MM.1S (cell line): ENCODE data around the gene CBFA2T3.
"Not testable (repeated sequence)": the region's sequence is repeated elsewhere in the genome, so short reads cannot be mapped to it uniquely, and the experiment has no call there.

Experiments used
- DNase-seq: peaks from one replicate; pipeline ENCODE4 v3.0.0-alpha.2; 2015
- H2AFZ ChIP-seq: fragments of 300-600 bp; sonication (generic); 2 replicates; pipeline ENCODE4 v1.6.0; 2016; ENCODE audit warnings: antibody characterized with exemption, low read length
- H3F3A ChIP-seq: fragments of 300-600 bp; sonication (generic); 2 replicates; pipeline ENCODE4 v1.6.1; 2016; ENCODE audit warnings: mild to moderate bottlenecking, antibody characterized with exemption, low read length, moderate library complexity, mixed read lengths; ENCODE audit not compliant: insufficient read depth
- H3K27ac ChIP-seq: fragments of 300-600 bp; sonication (generic); 2 replicates; pipeline ENCODE4 v1.5.1; 2016; ENCODE audit warnings: mild to moderate bottlenecking, low read length
- H3K27me3 ChIP-seq: fragments of 300-600 bp; sonication (generic); replicated peaks from 2 replicates; pipeline ENCODE4 v1.6.0; 2016; ENCODE audit warnings: low read length; ENCODE audit not compliant: insufficient read depth
- H3K36me3 ChIP-seq: fragments of 300-600 bp; sonication (generic); replicated peaks from 2 replicates; pipeline ENCODE4 v1.6.1; 2016; ENCODE audit warnings: mild to moderate bottlenecking, low read length, mixed read lengths; ENCODE audit not compliant: insufficient read depth
- H3K4me1 ChIP-seq: fragments of 300-600 bp; sonication (generic); 2 replicates; pipeline ENCODE4 v1.6.1; 2016; ENCODE audit warnings: low read length, mixed read lengths
- H3K4me2 ChIP-seq: fragments of 300-600 bp; sonication (generic); 2 replicates; pipeline ENCODE4 v1.6.0; 2016; ENCODE audit warnings: low read depth, low read length
- H3K4me3 ChIP-seq: fragments of 300-600 bp; sonication (generic); 2 replicates; pipeline ENCODE4 v1.5.1; 2016; ENCODE audit warnings: low read length, mixed read lengths
- H3K79me2 ChIP-seq: fragments of 300-600 bp; sonication (generic); 2 replicates; pipeline ENCODE4 v1.6.1; 2016; ENCODE audit warnings: mixed run types, low read length, mixed read lengths
- H3K9ac ChIP-seq: fragments of 300-600 bp; sonication (generic); 2 replicates; pipeline ENCODE4 v1.6.1; 2016; ENCODE audit warnings: low read length, mixed read lengths
- H3K9me2 ChIP-seq: fragments of 300-600 bp; sonication (generic); replicated peaks from 2 replicates; pipeline ENCODE4 v1.6.1; 2016; ENCODE audit warnings: mild to moderate bottlenecking, low read length, mixed read lengths; ENCODE audit not compliant: insufficient read depth
- H3K9me3 ChIP-seq: fragments of 300-600 bp; sonication (generic); replicated peaks from 2 replicates; pipeline ENCODE4 v1.6.1; 2016; ENCODE audit warnings: mild to moderate bottlenecking, low read length, mixed read lengths; ENCODE audit not compliant: insufficient read depth
- H4K20me1 ChIP-seq: fragments of 300-600 bp; sonication (generic); 2 replicates; pipeline ENCODE4 v1.6.1; 2016; ENCODE audit warnings: mild to moderate bottlenecking, low read length, moderate library complexity, mixed read lengths; ENCODE audit not compliant: insufficient read depth
- EZH2 ChIP-seq: fragments of 300-600 bp; sonication (generic); optimal IDR thresholded peaks from 2 replicates; pipeline ENCODE3; 2017; ENCODE audit warnings: low read depth, mild to moderate bottlenecking, antibody characterized with exemption, low read length, mixed read lengths
- EZH2phosphoT487 ChIP-seq: fragments of 300-600 bp; sonication (generic); IDR thresholded peaks from 2 replicates; pipeline ENCODE4 v1.6.1; 2018; ENCODE audit warnings: antibody characterized with exemption, low read length
- TF ChIP-seq, protein P1 (sequence below): fragments of 300-600 bp; sonication (generic); IDR thresholded peaks from 2 replicates; pipeline ENCODE4 v1.5.1; 2016; ENCODE audit warnings: antibody characterized with exemption, low read length, mixed read lengths

The CBFA2T3 gene

DNA sequence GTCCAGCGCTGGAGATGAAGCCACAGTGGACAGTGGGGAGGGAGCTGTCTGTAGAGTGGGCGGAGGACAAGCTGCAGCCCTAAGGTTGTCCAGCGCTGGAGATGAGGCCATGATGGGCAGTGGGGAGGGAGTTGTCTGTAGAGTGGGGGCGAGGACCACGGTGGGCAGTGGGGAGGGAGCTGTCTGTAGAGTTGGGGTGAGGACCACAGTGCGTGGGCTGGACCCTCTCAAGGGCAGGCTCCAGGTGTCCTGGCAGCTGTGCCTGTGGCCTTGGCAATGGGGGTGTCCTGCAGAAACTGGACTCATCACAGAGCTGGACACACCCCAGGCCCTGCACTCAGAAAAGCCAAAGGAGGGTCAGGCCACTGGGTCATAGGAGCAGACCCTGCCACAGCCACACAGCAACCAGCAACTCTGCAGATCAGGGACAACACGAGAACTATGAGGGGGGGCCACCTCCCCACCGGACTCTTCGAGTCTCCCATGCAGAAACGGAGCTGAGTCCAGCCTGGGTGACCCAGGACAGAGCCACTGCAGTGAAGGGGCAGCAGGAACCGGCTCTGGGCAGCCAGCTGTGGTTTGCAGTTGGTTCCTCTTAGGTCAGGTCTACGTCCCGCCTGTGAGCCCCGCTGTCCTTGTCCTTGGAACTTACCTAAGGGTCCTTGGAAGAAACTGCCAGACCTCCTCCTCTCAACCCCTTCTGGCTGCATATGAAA, 33.4 kb upstream of the CBFA2T3 start:
- Histone ChIP-seq H3K9ac (no peak overlapping the region), H3K9me3 (no peaks in the 10 kb centered on the region), H3K4me3 (no peak overlapping the region), H3K4me1 (no peaks in the 10 kb centered on the region), H3K27ac (no peak overlapping the region), H3K4me2 (no peak overlapping the region), H3K27me3 (peaks cover 15% of the 10 kb centered on the region), H3K79me2 (no peaks in the 10 kb centered on the region), H3F3A (no peaks in the 10 kb centered on the region), H2AFZ (no peak overlapping the region), H3K9me2 (no peaks in the 10 kb centered on the region), H3K36me3 (no peaks in the 10 kb centered on the region), H4K20me1 (no peaks in the 10 kb centered on the region)
- TF ChIP-seq EZH2phosphoT487 = no peak
- TF ChIP-seq, protein P1, sequence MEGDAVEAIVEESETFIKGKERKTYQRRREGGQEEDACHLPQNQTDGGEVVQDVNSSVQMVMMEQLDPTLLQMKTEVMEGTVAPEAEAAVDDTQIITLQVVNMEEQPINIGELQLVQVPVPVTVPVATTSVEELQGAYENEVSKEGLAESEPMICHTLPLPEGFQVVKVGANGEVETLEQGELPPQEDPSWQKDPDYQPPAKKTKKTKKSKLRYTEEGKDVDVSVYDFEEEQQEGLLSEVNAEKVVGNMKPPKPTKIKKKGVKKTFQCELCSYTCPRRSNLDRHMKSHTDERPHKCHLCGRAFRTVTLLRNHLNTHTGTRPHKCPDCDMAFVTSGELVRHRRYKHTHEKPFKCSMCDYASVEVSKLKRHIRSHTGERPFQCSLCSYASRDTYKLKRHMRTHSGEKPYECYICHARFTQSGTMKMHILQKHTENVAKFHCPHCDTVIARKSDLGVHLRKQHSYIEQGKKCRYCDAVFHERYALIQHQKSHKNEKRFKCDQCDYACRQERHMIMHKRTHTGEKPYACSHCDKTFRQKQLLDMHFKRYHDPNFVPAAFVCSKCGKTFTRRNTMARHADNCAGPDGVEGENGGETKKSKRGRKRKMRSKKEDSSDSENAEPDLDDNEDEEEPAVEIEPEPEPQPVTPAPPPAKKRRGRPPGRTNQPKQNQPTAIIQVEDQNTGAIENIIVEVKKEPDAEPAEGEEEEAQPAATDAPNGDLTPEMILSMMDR = no peak
- no peak for TF ChIP-seq EZH2
- DNase-seq = no peak

DNA sequence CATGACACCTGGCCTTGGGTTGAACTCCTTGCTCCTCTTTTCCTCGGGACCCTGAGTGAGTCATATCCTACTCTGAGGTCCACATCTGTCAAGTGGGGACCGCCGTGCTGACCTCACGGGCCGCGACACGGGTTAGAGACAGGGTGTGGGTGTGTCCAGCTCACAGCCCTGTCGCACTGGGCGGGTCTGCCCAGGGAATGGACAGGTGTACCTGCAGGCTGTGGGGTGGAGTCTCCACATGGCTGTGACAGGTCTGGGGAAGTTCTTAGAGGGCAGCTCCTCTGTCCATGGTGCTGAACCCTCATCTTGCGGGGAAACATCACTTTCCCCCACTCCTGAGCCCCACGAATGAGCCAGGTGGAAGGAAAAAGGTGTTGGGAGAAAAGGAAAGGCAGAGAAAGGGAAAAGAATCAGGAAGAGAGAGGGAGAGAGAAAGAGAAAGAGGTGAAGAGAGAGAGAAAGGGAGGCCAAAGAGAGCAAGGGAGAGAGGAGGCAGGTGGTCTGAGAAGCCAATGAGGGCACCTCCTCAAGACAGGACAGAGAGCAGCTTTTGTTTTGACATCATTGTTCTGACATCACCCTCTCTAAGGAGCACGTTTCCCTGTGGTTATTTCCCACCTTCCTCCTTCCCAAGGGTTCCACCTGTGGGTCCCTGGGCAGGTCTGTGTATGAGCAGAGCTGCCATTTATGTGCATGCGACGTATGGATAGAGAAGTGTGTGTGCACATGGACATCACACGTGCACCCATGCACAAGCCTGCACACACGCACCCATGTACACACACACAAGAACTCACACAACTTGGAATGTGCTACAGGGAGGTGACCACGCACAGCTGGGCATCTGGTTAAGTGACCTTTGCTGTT, 32.6 kb upstream of the CBFA2T3 start:
- Histone ChIP-seq H3K9ac (no peak overlapping the region), H3K79me2 (no peaks in the 10 kb centered on the region), H3K36me3 (no peaks in the 10 kb centered on the region), H3K27me3 (peaks cover 16% of the 10 kb centered on the region), H3K27ac (no peak overlapping the region), H3K9me2 (no peaks in the 10 kb centered on the region), H3K4me3 (no peak overlapping the region), H2AFZ (no peak overlapping the region), H3K9me3 (no peaks in the 10 kb centered on the region), H3K4me2 (no peak overlapping the region), H4K20me1 (no peaks in the 10 kb centered on the region), H3F3A (no peaks in the 10 kb centered on the region), H3K4me1 (no peaks in the 10 kb centered on the region)
- TF ChIP-seq, protein P1 = no peak
- no peak for TF ChIP-seq EZH2
- TF ChIP-seq EZH2phosphoT487 = no peak
- DNase-seq = peak; percentile 36

DNA sequence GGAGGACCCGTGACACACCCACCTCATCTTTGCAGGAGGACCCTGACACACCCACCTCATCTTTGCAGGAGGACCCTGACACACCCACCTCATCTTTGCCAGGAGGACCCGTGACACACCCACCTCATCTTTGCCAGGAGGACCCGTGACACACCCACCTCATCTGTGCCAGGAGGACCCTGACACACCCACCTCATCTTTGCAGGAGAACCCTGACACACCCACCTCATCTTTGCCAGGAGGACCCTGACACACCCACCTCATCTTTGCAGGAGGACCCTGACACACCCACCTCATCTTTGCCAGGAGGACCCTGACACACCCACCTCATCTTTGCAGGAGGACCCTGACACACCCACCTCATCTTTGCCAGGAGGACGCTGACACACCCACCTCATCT, 31.8 kb upstream of the CBFA2T3 start:
- not testable (repeated sequence) for H3K4me3 ChIP-seq, H3K9ac ChIP-seq, DNase-seq, H2AFZ ChIP-seq, H3K27ac ChIP-seq, H3K9me2 ChIP-seq, H4K20me1 ChIP-seq, H3K79me2 ChIP-seq, H3K36me3 ChIP-seq, H3K4me2 ChIP-seq, H3K4me1 ChIP-seq, H3F3A ChIP-seq, H3K9me3 ChIP-seq
- H3K27me3 ChIP-seq = peaks cover 22% of the 10 kb centered on the region
